ENCODE results near the gene DHTKD1. TPM values are rescaled to one million over a fixed set of nuclear protein-coding genes. Genes with fewer than 3 reads are reported as not detected.
A peak's percentile ranks its signal among the peaks of the same experiment; 100 is the strongest.
"Not testable (repeated sequence)": the region's sequence is repeated elsewhere in the genome, so short reads cannot be mapped to it uniquely, and the experiment has no call there.

The DHTKD1 gene
- total RNA-seq, 2 experiments from 2014 or later, result 5.1 to 5.3 TPM

DNA sequence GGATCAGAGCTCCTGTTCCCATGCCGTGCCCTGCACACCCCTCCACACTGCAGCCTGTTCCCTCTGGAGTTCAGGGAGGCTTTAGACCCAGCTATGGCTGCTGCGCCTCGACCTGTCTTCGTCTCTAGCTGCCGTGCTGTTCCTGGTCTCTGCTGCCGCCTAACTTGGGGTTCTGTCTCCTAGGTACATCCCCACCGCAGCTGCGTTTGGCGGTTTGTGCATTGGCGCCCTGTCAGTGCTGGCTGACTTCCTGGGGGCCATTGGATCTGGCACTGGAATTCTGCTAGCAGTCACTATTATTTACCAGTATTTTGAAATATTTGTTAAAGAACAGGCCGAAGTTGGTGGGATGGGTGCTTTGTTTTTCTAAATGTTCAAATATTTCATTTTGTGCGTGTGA lies 95.3 kb downstream of the DHTKD1 start:
- H3K27ac ChIP-seq (ENCODE audit: low read depth in 1 of 2, low read length in 2 of 2), result no peak overlapping the region
- H3K9me3 Mint-ChIP-seq, result no peaks in the 10 kb centered on the region
- H3K4me3 Mint-ChIP-seq, result no peak overlapping the region
- no peaks in the 10 kb centered on the region for H3K4me1 ChIP-seq (ENCODE audit: insufficient read depth, low read length)
- H3K27me3 Mint-ChIP-seq, result no peaks in the 10 kb centered on the region
- intact Hi-C loops (cut with DNase I, micrococcal nuclease), result no loop called here
- no peak overlapping the region for H3K27ac Mint-ChIP-seq
- TF ChIP-seq, protein P1, sequence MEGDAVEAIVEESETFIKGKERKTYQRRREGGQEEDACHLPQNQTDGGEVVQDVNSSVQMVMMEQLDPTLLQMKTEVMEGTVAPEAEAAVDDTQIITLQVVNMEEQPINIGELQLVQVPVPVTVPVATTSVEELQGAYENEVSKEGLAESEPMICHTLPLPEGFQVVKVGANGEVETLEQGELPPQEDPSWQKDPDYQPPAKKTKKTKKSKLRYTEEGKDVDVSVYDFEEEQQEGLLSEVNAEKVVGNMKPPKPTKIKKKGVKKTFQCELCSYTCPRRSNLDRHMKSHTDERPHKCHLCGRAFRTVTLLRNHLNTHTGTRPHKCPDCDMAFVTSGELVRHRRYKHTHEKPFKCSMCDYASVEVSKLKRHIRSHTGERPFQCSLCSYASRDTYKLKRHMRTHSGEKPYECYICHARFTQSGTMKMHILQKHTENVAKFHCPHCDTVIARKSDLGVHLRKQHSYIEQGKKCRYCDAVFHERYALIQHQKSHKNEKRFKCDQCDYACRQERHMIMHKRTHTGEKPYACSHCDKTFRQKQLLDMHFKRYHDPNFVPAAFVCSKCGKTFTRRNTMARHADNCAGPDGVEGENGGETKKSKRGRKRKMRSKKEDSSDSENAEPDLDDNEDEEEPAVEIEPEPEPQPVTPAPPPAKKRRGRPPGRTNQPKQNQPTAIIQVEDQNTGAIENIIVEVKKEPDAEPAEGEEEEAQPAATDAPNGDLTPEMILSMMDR (IDR thresholded peaks at IDR 0.05), result no peak
- H3K4me3 ChIP-seq (ENCODE audit: low read length), result no peak overlapping the region
- no peaks in the 10 kb centered on the region for H3K27me3 ChIP-seq (ENCODE audit: control insufficient read depth in 1 of 2, insufficient read depth in 2 of 2, low read length in 2 of 2)
- peaks cover 78% of the 10 kb centered on the region for H3K36me3 Mint-ChIP-seq (ENCODE audit: low read depth)
- H3K4me1 Mint-ChIP-seq (ENCODE audit: low read depth), result no peaks in the 10 kb centered on the region
- peaks cover 71% of the 10 kb centered on the region for H3K36me3 ChIP-seq (ENCODE audit: insufficient read depth, low read length)
- DNase-seq (no peak), ATAC-seq (ENCODE audit: poor library complexity) (no peak)
- CTCF ChIA-PET, result interaction anchor here (0.6 kb wide), 1 partner anchor 217 kb away, joined by 3 read pairs; no protein-coding TSS in a partner anchor
- POLR2A ChIA-PET, result interaction anchor here (1.1 kb wide), 1 partner anchor 32 kb away, joined by 3 read pairs; the partner anchor contains the start of genes CDC123 and NUDT5
- no peaks in the 10 kb centered on the region for H3K9me3 ChIP-seq (ENCODE audit: control insufficient read depth in 1 of 2, insufficient read depth in 1 of 2, low read length in 2 of 2)

DNA sequence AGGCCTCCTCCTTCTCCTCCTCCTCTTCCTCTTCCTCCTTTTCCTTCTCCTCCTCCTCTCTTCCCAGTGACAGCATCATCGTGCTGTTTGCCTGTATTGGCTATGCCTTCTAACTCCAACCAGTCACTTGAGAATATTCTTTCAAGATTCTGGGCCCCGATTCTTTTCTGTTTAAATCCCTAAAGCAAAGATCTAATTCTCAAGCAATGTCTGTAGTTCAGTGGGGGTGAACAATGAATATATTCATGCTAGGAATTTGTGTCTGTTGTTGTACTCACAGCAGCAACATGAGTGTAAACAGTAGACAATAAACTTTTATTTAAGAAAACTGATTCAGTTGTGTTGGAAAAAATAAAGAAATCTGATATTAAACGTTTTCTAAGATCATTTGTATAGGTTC lies 96.3 kb downstream of the DHTKD1 start:
- no peak for DNase-seq

DNA sequence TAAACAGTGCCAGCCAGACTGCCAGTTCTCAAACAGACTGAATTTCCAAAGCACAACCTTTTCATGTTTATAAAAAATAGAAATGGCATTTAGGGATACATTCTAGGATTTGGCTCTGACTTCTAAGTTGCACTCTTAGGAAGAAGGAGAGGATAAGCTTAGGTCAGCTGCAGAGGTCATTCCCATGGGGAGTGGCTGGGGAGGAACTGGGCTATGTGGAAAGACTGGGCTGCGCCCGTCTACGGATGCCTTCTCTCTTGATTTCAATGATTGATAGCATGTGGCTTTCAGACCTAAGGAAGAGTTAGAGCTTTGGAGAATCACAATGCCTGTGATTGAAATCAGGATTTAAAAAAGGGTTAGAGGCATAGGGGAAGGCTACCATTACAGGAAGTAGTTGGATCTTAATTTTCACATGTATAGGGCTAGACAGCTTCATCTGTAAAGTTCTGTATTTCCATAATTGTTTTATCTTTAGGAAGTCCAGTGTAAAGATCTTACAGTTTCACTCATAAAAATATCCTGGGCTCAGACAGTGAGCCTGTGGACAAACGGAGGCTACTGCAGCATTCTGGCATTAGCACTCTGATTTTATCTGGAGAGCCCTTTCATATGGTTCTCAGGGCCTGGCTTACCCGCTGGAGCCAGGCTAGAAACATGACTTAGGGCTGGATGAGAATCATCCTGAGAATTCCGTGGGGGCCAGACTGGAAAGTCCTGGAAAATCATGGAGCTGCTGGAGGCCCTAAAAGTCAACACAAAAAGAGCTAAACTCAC lies 97.4 kb downstream of the DHTKD1 start:
- H3K4me3 Mint-ChIP-seq, result no peak overlapping the region
- POLR2A ChIA-PET, result no interaction called here

More for the DNA sequence above, 96.3 kb downstream of the DHTKD1 start:
- CTCF ChIA-PET, result no interaction called here
- POLR2A ChIA-PET, result interaction anchor here (1.1 kb wide), 1 partner anchor 31 kb away, joined by 3 read pairs; the partner anchor contains the start of genes CDC123 and NUDT5
- H3K36me3 ChIP-seq (ENCODE audit: insufficient read depth, low read length), result peaks cover 77% of the 10 kb centered on the region
- no peak overlapping the region for H3K4me3 ChIP-seq (ENCODE audit: low read length)
- H3K27me3 Mint-ChIP-seq, result no peaks in the 10 kb centered on the region
- H3K27ac Mint-ChIP-seq, result peak overlapping the region; percentile 11
- intact Hi-C loops (cut with DNase I, micrococcal nuclease), result no loop called here
- H3K4me1 Mint-ChIP-seq (ENCODE audit: low read depth), result no peaks in the 10 kb centered on the region
- no peaks in the 10 kb centered on the region for H3K4me1 ChIP-seq (ENCODE audit: insufficient read depth, low read length)
- H3K27me3 ChIP-seq (ENCODE audit: control insufficient read depth in 1 of 2, insufficient read depth in 2 of 2, low read length in 2 of 2), result no peaks in the 10 kb centered on the region
- no peaks in the 10 kb centered on the region for H3K9me3 Mint-ChIP-seq
- H3K9me3 ChIP-seq (ENCODE audit: control insufficient read depth in 1 of 2, insufficient read depth in 1 of 2, low read length in 2 of 2), result no peaks in the 10 kb centered on the region
- TF ChIP-seq, protein P1 (IDR thresholded peaks at IDR 0.05), result no peak
- no peak overlapping the region for H3K27ac ChIP-seq (ENCODE audit: low read depth in 1 of 2, low read length in 2 of 2)
- no peak for ATAC-seq (ENCODE audit: poor library complexity)
- H3K4me3 Mint-ChIP-seq, result no peak overlapping the region
- peaks cover 82% of the 10 kb centered on the region for H3K36me3 Mint-ChIP-seq (ENCODE audit: low read depth)

DNA sequence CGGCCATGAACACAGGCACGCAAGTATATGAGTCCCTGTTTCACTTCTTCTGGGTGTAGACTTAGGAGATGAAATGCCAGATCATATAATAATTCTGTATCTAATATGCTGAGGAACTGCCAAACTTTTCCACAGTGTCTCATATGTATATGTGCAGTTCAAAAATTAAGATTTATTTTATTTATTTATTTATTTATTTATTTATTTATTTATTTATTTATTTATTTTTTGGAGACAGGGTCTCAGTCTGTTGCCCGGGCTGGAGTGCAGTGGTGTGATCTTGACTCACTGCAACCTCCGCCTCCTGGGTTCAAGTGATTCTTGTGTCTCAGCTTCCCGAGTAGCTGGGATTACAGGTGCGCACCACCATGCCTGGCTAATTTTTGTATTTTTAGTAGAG lies 102.8 kb downstream of the DHTKD1 start:
- Mint-ChIP-seq H3K36me3 (ENCODE audit: low read depth) (peaks cover 78% of the 10 kb centered on the region), H3K27ac (peak overlapping the region; percentile 56)
- H3K27me3 ChIP-seq (ENCODE audit: control insufficient read depth in 1 of 2, insufficient read depth in 2 of 2, low read length in 2 of 2); H3K4me3 ChIP-seq (ENCODE audit: low read length); POLR2A ChIA-PET; H3K9me3 ChIP-seq (ENCODE audit: control insufficient read depth in 1 of 2, insufficient read depth in 1 of 2, low read length in 2 of 2); intact Hi-C loops (cut with DNase I, micrococcal nuclease); H3K4me3 Mint-ChIP-seq; H3K9me3 Mint-ChIP-seq; H3K4me1 ChIP-seq (ENCODE audit: insufficient read depth, low read length); ATAC-seq (ENCODE audit: poor library complexity); CTCF ChIA-PET; H3K4me1 Mint-ChIP-seq (ENCODE audit: low read depth); DNase-seq; H3K27ac ChIP-seq (ENCODE audit: low read depth in 1 of 2, low read length in 2 of 2); H3K27me3 Mint-ChIP-seq: not testable (repeated sequence)
- H3K36me3 ChIP-seq (ENCODE audit: insufficient read depth, low read length), result peaks cover 79% of the 10 kb centered on the region

More for the DNA sequence above, 97.4 kb downstream of the DHTKD1 start:
- TF ChIP-seq, protein P1 (IDR thresholded peaks at IDR 0.05), result no peak
- intact Hi-C loops (cut with DNase I, micrococcal nuclease), result no loop called here
- CTCF ChIA-PET, result no interaction called here
- ATAC-seq (ENCODE audit: poor library complexity), result no peak
- no peaks in the 10 kb centered on the region for H3K27me3 ChIP-seq (ENCODE audit: control insufficient read depth in 1 of 2, insufficient read depth in 2 of 2, low read length in 2 of 2)
- H3K4me1 Mint-ChIP-seq (ENCODE audit: low read depth), result no peaks in the 10 kb centered on the region
- H3K9me3 Mint-ChIP-seq, result no peaks in the 10 kb centered on the region
- peaks cover 83% of the 10 kb centered on the region for H3K36me3 Mint-ChIP-seq (ENCODE audit: low read depth)
- H3K9me3 ChIP-seq (ENCODE audit: control insufficient read depth in 1 of 2, insufficient read depth in 1 of 2, low read length in 2 of 2), result no peaks in the 10 kb centered on the region
- H3K4me3 ChIP-seq (ENCODE audit: low read length), result no peak overlapping the region
- H3K4me1 ChIP-seq (ENCODE audit: insufficient read depth, low read length), result no peaks in the 10 kb centered on the region
- H3K27ac Mint-ChIP-seq, result no peak overlapping the region
- no peak overlapping the region for H3K27ac ChIP-seq (ENCODE audit: low read depth in 1 of 2, low read length in 2 of 2)
- H3K27me3 Mint-ChIP-seq, result no peaks in the 10 kb centered on the region
- peaks cover 82% of the 10 kb centered on the region for H3K36me3 ChIP-seq (ENCODE audit: insufficient read depth, low read length)
- DNase-seq, result no peak

All from CD4-positive, alpha-beta T cell (primary cell).